ENCODE results near the gene AGBL4.

AGBL4 gene

GRCh38 chr1:48667782-48668181 is 1356.0 kb downstream of the AGBL4 start:
- Histone ChIP-seq H3K9me3 (no peaks in the 10 kb centered on the region), H3K27ac (no peak overlapping the region), H3K36me3 (no peaks in the 10 kb centered on the region), H3K4me1 (ENCODE audit: control insufficient read depth in 1 of 2, insufficient read depth in 1 of 2, low read depth in 1 of 2, low read length in 1 of 2) (no peaks in the 10 kb centered on the region), H3K4me3 (ENCODE audit: low read depth in 1 of 2, low read length in 1 of 2) (no peak overlapping the region), H3K27me3 (no peaks in the 10 kb centered on the region)
- TF ChIP-seq, protein P1, sequence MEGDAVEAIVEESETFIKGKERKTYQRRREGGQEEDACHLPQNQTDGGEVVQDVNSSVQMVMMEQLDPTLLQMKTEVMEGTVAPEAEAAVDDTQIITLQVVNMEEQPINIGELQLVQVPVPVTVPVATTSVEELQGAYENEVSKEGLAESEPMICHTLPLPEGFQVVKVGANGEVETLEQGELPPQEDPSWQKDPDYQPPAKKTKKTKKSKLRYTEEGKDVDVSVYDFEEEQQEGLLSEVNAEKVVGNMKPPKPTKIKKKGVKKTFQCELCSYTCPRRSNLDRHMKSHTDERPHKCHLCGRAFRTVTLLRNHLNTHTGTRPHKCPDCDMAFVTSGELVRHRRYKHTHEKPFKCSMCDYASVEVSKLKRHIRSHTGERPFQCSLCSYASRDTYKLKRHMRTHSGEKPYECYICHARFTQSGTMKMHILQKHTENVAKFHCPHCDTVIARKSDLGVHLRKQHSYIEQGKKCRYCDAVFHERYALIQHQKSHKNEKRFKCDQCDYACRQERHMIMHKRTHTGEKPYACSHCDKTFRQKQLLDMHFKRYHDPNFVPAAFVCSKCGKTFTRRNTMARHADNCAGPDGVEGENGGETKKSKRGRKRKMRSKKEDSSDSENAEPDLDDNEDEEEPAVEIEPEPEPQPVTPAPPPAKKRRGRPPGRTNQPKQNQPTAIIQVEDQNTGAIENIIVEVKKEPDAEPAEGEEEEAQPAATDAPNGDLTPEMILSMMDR (IDR thresholded peaks at IDR 0.05): no peak

GRCh38 chr1:48665708-48666407 is 1357.9 kb downstream of the AGBL4 start:
- Histone ChIP-seq H3K27me3 (no peaks in the 10 kb centered on the region), H3K4me1 (ENCODE audit: control insufficient read depth in 1 of 2, insufficient read depth in 1 of 2, low read depth in 1 of 2, low read length in 1 of 2) (peaks cover 0 to 9% of the 10 kb centered on the region in 2 experiments), H3K27ac (no peak overlapping the region), H3K9me3 (no peaks in the 10 kb centered on the region), H3K4me3 (ENCODE audit: low read depth in 1 of 2, low read length in 1 of 2) (no peak overlapping the region), H3K36me3 (no peaks in the 10 kb centered on the region)
- TF ChIP-seq, protein P1 (IDR thresholded peaks at IDR 0.05): no peak

- Histone ChIP-seq H3K4me3 (ENCODE audit: low read depth in 1 of 2, low read length in 1 of 2) (no peak overlapping the region), H3K9me3 (no peaks in the 10 kb centered on the region), H3K27ac (no peak overlapping the region), H3K4me1 (ENCODE audit: control insufficient read depth in 1 of 2, insufficient read depth in 1 of 2, low read depth in 1 of 2, low read length in 1 of 2) (peaks cover 0 to 9% of the 10 kb centered on the region in 2 experiments), H3K27me3 (no peaks in the 10 kb centered on the region), H3K36me3 (no peaks in the 10 kb centered on the region)
- TF ChIP-seq, protein P1 (IDR thresholded peaks at IDR 0.05): no peak
Observed at GRCh38 chr1:48661726-48662463, 1361.9 kb downstream of the AGBL4 start.

DNA sequence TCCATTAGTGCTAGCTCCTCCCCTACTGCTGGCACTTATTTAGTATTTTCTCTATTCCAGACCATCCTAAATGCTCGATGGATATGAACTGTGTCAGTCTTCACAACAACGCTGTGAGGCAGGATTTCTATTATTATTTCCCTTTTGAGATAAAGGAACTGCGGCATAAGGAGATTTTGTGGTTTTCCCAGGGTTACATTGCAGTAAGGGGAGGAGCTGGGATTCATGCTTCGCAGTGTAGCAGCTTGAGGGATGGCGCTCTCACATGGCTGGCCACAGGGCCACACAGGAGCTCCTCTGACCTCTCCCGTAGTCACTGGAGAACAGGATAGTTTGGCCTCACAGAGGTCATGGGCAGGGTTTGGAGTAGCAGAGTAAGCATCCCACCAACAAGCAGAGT is 1364.0 kb downstream of the AGBL4 start:
- Histone ChIP-seq H3K4me1 (ENCODE audit: control insufficient read depth in 1 of 2, insufficient read depth in 1 of 2, low read depth in 1 of 2, low read length in 1 of 2) (peaks cover 0 to 9% of the 10 kb centered on the region in 2 experiments), H3K27me3 (no peaks in the 10 kb centered on the region), H3K4me3 (ENCODE audit: low read depth in 1 of 2, low read length in 1 of 2) (no peak overlapping the region), H3K9me3 (no peaks in the 10 kb centered on the region), H3K36me3 (no peaks in the 10 kb centered on the region), H3K27ac (no peak overlapping the region)
- TF ChIP-seq, protein P1 (IDR thresholded peaks at IDR 0.05): no peak

DNA sequence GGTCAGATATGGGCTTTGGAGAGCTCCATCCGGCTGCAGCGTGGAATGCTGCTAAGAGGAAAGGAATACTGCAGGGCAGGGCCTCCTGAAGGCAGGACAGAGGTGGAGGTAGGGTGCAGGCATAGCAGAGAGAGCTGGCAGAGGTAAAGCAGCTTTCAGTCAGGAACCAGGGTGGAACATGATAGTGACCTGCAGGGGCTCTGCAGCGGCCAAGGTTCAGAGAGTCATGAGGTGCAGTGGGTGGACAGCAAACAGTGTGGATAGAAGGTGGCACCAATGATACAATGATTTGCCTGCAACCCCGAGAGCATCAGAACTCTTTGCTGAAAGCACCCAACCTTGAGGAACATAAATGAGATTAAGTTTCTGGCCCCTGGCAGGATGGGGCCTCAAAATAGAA is 1366.3 kb downstream of the AGBL4 start:
- H3K4me3 ChIP-seq (ENCODE audit: low read depth in 1 of 2, low read length in 1 of 2): no peak overlapping the region
- H3K27ac ChIP-seq: no peak overlapping the region
- no peaks in the 10 kb centered on the region for H3K27me3 ChIP-seq
- H3K36me3 ChIP-seq: no peaks in the 10 kb centered on the region
- H3K9me3 ChIP-seq: no peaks in the 10 kb centered on the region
- H3K4me1 ChIP-seq (ENCODE audit: control insufficient read depth in 1 of 2, insufficient read depth in 1 of 2, low read depth in 1 of 2, low read length in 1 of 2): peaks cover 0 to 9% of the 10 kb centered on the region in 2 experiments
- TF ChIP-seq, protein P1 (IDR thresholded peaks at IDR 0.05): no peak

Data from neutrophil (primary cell).